NCI-H774 (cell line): Measurements from ENCODE around the gene IL9.

Experiments used
- DNase-seq: peaks from one replicate; lab custom pipeline; 2025; lab: John Stamatoyannopoulos, UW

The IL9 gene

GRCh38 chr5:135895474-135896006 is at the start of gene IL9:
Gene IL9, minus strand, starts transcription at chr5:135895841. Its CDS starts 25 bp downstream, at chr5:135895816.
- DNase-seq = no peak

- peak; percentile 53 for DNase-seq
Measured at GRCh38 chr5:135944967-135945560, 49.4 kb upstream of the IL9 start.

- no peak for DNase-seq
Measured at GRCh38 chr5:135944564-135944963, 48.9 kb upstream of the IL9 start.

- no peak for DNase-seq
Measured at GRCh38 chr5:135942202-135942771, 46.6 kb upstream of the IL9 start.

- DNase-seq = no peak
Measured at GRCh38 chr5:135941711-135942110, 46.1 kb upstream of the IL9 start.

- no peak for DNase-seq
Measured at GRCh38 chr5:135937245-135937911, 41.7 kb upstream of the IL9 start.

GRCh38 chr5:135934939-135935338 is 39.3 kb upstream of the IL9 start:
- DNase-seq = no peak

- no peak for DNase-seq
Measured at GRCh38 chr5:135930949-135931295, 35.3 kb upstream of the IL9 start.

- DNase-seq = no peak
Measured at GRCh38 chr5:135930029-135930948, 34.6 kb upstream of the IL9 start.

GRCh38 chr5:135921388-135921787 is 25.7 kb upstream of the IL9 start:
- no peak for DNase-seq

- DNase-seq = no peak
Measured at GRCh38 chr5:135920199-135920598, 24.6 kb upstream of the IL9 start.

- no peak for DNase-seq
Measured at GRCh38 chr5:135916638-135917263, 21.1 kb upstream of the IL9 start.

GRCh38 chr5:135915466-135916001 is 19.9 kb upstream of the IL9 start:
- DNase-seq = no peak

- no peak for DNase-seq
Measured at GRCh38 chr5:135913713-135914626, 18.3 kb upstream of the IL9 start.

GRCh38 chr5:135905144-135905543 is 9.5 kb upstream of the IL9 start:
- DNase-seq = no peak

- DNase-seq = no peak
Measured at GRCh38 chr5:135901633-135902032, 6.0 kb upstream of the IL9 start.

- no peak for DNase-seq
Measured at GRCh38 chr5:135900276-135900675, 4.6 kb upstream of the IL9 start.

- no peak for DNase-seq
Measured at GRCh38 chr5:135898651-135899050, 3.0 kb upstream of the IL9 start.

GRCh38 chr5:135894789-135895188 is 852 bp downstream of the IL9 start:
- DNase-seq = no peak

GRCh38 chr5:135894276-135894675 is 1.4 kb downstream of the IL9 start:
- no peak for DNase-seq

GRCh38 chr5:135891791-135892190 is 3.9 kb downstream of the IL9 start:
- no peak for DNase-seq
